ENCODE data around the gene SYNE2. TPM values are rescaled to one million over a fixed set of nuclear protein-coding genes. Genes with fewer than 3 reads are reported as not detected.
"Not testable (repeated sequence)": the region's sequence is repeated elsewhere in the genome, so short reads cannot be mapped to it uniquely, and the experiment has no call there.

Gene SYNE2
- total RNA-seq, 1 experiment from 2014 or later = 33.8 TPM

GRCh38 chr14:63857466-63858030 lies 4.7 kb downstream of the SYNE2 start:
- Histone ChIP-seq H3K9me3 (replicated peaks) (no peaks in the 10 kb centered on the region; the same call in 1 of the 2 replicates), H3K4me1 (replicated peaks) (peaks cover 9% of the 10 kb centered on the region), H3K36me3 (0 out of 2 replicates have a peak, but pooled peaks cover 4% of the 10 kb centered on the region), H3K27ac (no peak overlapping the region), H3K27me3 (replicated peaks) (no peaks in the 10 kb centered on the region), H3K4me3 (no peak overlapping the region)
- DNase-seq (ENCODE audit: low read depth in 1 of 2, low spot score in 2 of 2) = no peak

- DNase-seq (ENCODE audit: low read depth in 1 of 2, low spot score in 2 of 2) = no peak
- H3K9me3 ChIP-seq (replicated peaks) = no peaks in the 10 kb centered on the region
- no peaks in the 10 kb centered on the region for H3K36me3 ChIP-seq
- H3K27me3 ChIP-seq (replicated peaks) = no peaks in the 10 kb centered on the region
- peaks cover 9% of the 10 kb centered on the region; the same call in 1 of the 2 replicates for H3K4me1 ChIP-seq (replicated peaks)
- H3K27ac ChIP-seq = no peak overlapping the region
- H3K4me3 ChIP-seq = no peak overlapping the region
These were observed 7.3 kb downstream of the SYNE2 start for GRCh38 chr14:63860146-63860545.

GRCh38 chr14:63862163-63862562 lies 9.4 kb downstream of the SYNE2 start:
- no peaks in the 10 kb centered on the region for H3K36me3 ChIP-seq
- H3K4me1 ChIP-seq (replicated peaks) = peaks cover 9% of the 10 kb centered on the region; the same call in 1 of the 2 replicates
- H3K27ac ChIP-seq = no peak overlapping the region
- no peaks in the 10 kb centered on the region for H3K9me3 ChIP-seq (replicated peaks)
- no peak for DNase-seq (ENCODE audit: low read depth in 1 of 2, low spot score in 2 of 2)
- H3K27me3 ChIP-seq (replicated peaks) = no peaks in the 10 kb centered on the region
- H3K4me3 ChIP-seq = no peak overlapping the region

- Histone ChIP-seq H3K36me3 (no peaks in the 10 kb centered on the region), H3K27me3 (replicated peaks) (no peaks in the 10 kb centered on the region), H3K4me3 (no peak overlapping the region), H3K9me3 (replicated peaks) (no peaks in the 10 kb centered on the region), H3K27ac (no peak overlapping the region), H3K4me1 (replicated peaks) (peaks cover 9% of the 10 kb centered on the region; the same call in 1 of the 2 replicates)
- DNase-seq (ENCODE audit: low read depth in 1 of 2, low spot score in 2 of 2) = no peak
These were observed 10.2 kb downstream of the SYNE2 start for GRCh38 chr14:63863004-63863403.

- not testable (repeated sequence) for H3K36me3 ChIP-seq; H3K4me3 ChIP-seq; H3K9me3 ChIP-seq (replicated peaks); DNase-seq (ENCODE audit: low read depth in 1 of 2, low spot score in 2 of 2); H3K27me3 ChIP-seq (replicated peaks)
- peaks cover 10% of the 10 kb centered on the region; the same call in 1 of the 2 replicates for H3K4me1 ChIP-seq (replicated peaks)
- peak overlapping the region; percentile 82 for H3K27ac ChIP-seq
These were observed 12.0 kb downstream of the SYNE2 start for GRCh38 chr14:63864775-63865174.

GRCh38 chr14:63867933-63868921 lies 15.4 kb downstream of the SYNE2 start:
- Histone ChIP-seq H3K27ac (no peak overlapping the region), H3K27me3 (replicated peaks) (no peaks in the 10 kb centered on the region), H3K36me3 (no peaks in the 10 kb centered on the region), H3K4me1 (replicated peaks) (peaks cover 14% of the 10 kb centered on the region; the same call in 1 of the 2 replicates), H3K4me3 (no peak overlapping the region), H3K9me3 (replicated peaks) (no peaks in the 10 kb centered on the region)
- no peak for DNase-seq (ENCODE audit: low read depth in 1 of 2, low spot score in 2 of 2)

- H3K27ac ChIP-seq; DNase-seq (ENCODE audit: low read depth in 1 of 2, low spot score in 2 of 2); H3K9me3 ChIP-seq (replicated peaks); H3K27me3 ChIP-seq (replicated peaks); H3K36me3 ChIP-seq; H3K4me3 ChIP-seq: not testable (repeated sequence)
- peaks cover 17% of the 10 kb centered on the region for H3K4me1 ChIP-seq (replicated peaks)
These were observed 17.3 kb downstream of the SYNE2 start for GRCh38 chr14:63869940-63870752.

GRCh38 chr14:63870753-63871037 lies 17.9 kb downstream of the SYNE2 start:
- not testable (repeated sequence) for H3K27ac ChIP-seq; H3K36me3 ChIP-seq; H3K4me3 ChIP-seq; DNase-seq (ENCODE audit: low read depth in 1 of 2, low spot score in 2 of 2); H3K27me3 ChIP-seq (replicated peaks); H3K9me3 ChIP-seq (replicated peaks)
- peaks cover 23% of the 10 kb centered on the region for H3K4me1 ChIP-seq (replicated peaks)

- H3K36me3 ChIP-seq = no peaks in the 10 kb centered on the region; the same call in 1 of the 2 replicates
- H3K27ac ChIP-seq = no peak overlapping the region
- DNase-seq (ENCODE audit: low read depth in 1 of 2, low spot score in 2 of 2) = no peak
- no peaks in the 10 kb centered on the region for H3K9me3 ChIP-seq (replicated peaks)
- no peak overlapping the region for H3K4me3 ChIP-seq
- H3K27me3 ChIP-seq (replicated peaks) = no peaks in the 10 kb centered on the region
- peaks cover 23% of the 10 kb centered on the region for H3K4me1 ChIP-seq (replicated peaks)
These were observed 21.4 kb downstream of the SYNE2 start for GRCh38 chr14:63874223-63874622.

GRCh38 chr14:63875311-63875710 lies 22.5 kb downstream of the SYNE2 start:
- H3K36me3 ChIP-seq = no peaks in the 10 kb centered on the region; the same call in 1 of the 2 replicates
- H3K4me1 ChIP-seq (replicated peaks) = peaks cover 19% of the 10 kb centered on the region
- peak in 1 of 2 experiments; percentile 26 for DNase-seq (ENCODE audit: low read depth in 1 of 2, low spot score in 2 of 2)
- H3K9me3 ChIP-seq (replicated peaks) = no peaks in the 10 kb centered on the region
- no peaks in the 10 kb centered on the region for H3K27me3 ChIP-seq (replicated peaks)
- H3K27ac ChIP-seq = no peak overlapping the region
- H3K4me3 ChIP-seq = no peak overlapping the region

- no peak overlapping the region for H3K4me3 ChIP-seq
- no peak overlapping the region for H3K27ac ChIP-seq
- H3K36me3 ChIP-seq = no peaks in the 10 kb centered on the region; the same call in 1 of the 2 replicates
- no peaks in the 10 kb centered on the region for H3K9me3 ChIP-seq (replicated peaks)
- H3K4me1 ChIP-seq (replicated peaks) = peaks cover 19% of the 10 kb centered on the region
- DNase-seq (ENCODE audit: low read depth in 1 of 2, low spot score in 2 of 2) = no peak
- no peaks in the 10 kb centered on the region for H3K27me3 ChIP-seq (replicated peaks)
These were observed 24.7 kb downstream of the SYNE2 start for GRCh38 chr14:63877550-63877939.

- Histone ChIP-seq H3K27ac (no peak overlapping the region), H3K27me3 (replicated peaks) (no peaks in the 10 kb centered on the region), H3K4me3 (no peak overlapping the region), H3K4me1 (replicated peaks) (peaks cover 19% of the 10 kb centered on the region), H3K9me3 (replicated peaks) (no peaks in the 10 kb centered on the region), H3K36me3 (no peaks in the 10 kb centered on the region; the same call in 1 of the 2 replicates)
- DNase-seq (ENCODE audit: low read depth in 1 of 2, low spot score in 2 of 2) = no peak
These were observed 25.2 kb downstream of the SYNE2 start for GRCh38 chr14:63878052-63878451.

- Histone ChIP-seq H3K27ac (no peak overlapping the region), H3K4me3 (no peak overlapping the region), H3K27me3 (replicated peaks) (no peaks in the 10 kb centered on the region), H3K4me1 (replicated peaks) (peaks cover 19% of the 10 kb centered on the region), H3K9me3 (replicated peaks) (no peaks in the 10 kb centered on the region), H3K36me3 (no peaks in the 10 kb centered on the region; the same call in 1 of the 2 replicates)
- no peak for DNase-seq (ENCODE audit: low read depth in 1 of 2, low spot score in 2 of 2)
These were observed 26.0 kb downstream of the SYNE2 start for GRCh38 chr14:63878792-63879191.

Data from SJSA1 (cell line).